HepG2 (cell line): ENCODE measurements around the gene SLC28A1. TPM values are rescaled to one million over a fixed set of nuclear protein-coding genes. Genes with fewer than 3 reads are reported as not detected.

Experiments
- CHCHD3 ChIP-seq: sonication (generic); formaldehyde crosslinking; IDR thresholded peaks from 2 replicates; pipeline ENCODE4 v1.8.0; 2022; ENCODE audit warnings: mild to moderate bottlenecking, missing genetic modification reagents, moderate library complexity
- EP300 ChIP-seq, 3 experiments: sonication (generic) in 1 of 3; formaldehyde crosslinking in 1 of 3; IDR thresholded peaks; 2 replicates each; pipeline versions ENCODE4 v1.5.1 to v1.6.1; 2011 to 2020; ENCODE audit warnings: low read depth in 2 of 3, low read length in 2 of 3, borderline replicate concordance in 1 of 3, improper control_type of control experiment in 1 of 3, mild to moderate bottlenecking in 1 of 3, missing genetic modification reagents in 1 of 3, moderate library complexity in 1 of 3
- FIP1L1 ChIP-seq: fragments of 200-400 bp; formaldehyde crosslinking; IDR thresholded peaks from 2 replicates; pipeline ENCODE4 v1.6.1; 2018; ENCODE audit warnings: low read depth, mild to moderate bottlenecking, low read length, moderate library complexity, borderline replicate concordance; ENCODE audit not compliant: insufficient read depth
- HNRNPH1 ChIP-seq: fragments of 200-400 bp; formaldehyde crosslinking; optimal IDR thresholded peaks from 2 replicates; pipeline ENCODE3; 2017; ENCODE audit warnings: mild to moderate bottlenecking, low read depth, low read length
- MTF2 ChIP-seq: sonication (generic); formaldehyde crosslinking; IDR thresholded peaks from 2 replicates; pipeline ENCODE4 v1.5.0; 2020; ENCODE audit warnings: missing genetic modification reagents, borderline replicate concordance
- RCOR2 ChIP-seq: IDR thresholded peaks from 2 replicates; pipeline ENCODE4 v1.6.1; 2016; ENCODE audit warnings: missing biosample characterization, missing genetic modification reagents
- SMAD9 ChIP-seq: sonication (generic); formaldehyde crosslinking; IDR thresholded peaks from 2 replicates; pipeline ENCODE4 v1.5.1; 2020; ENCODE audit warnings: mild to moderate bottlenecking, missing genetic modification reagents
- SRSF1 ChIP-seq: fragments of 200-400 bp; formaldehyde crosslinking; optimal IDR thresholded peaks from 2 replicates; pipeline ENCODE3; 2017; ENCODE audit warnings: mild to moderate bottlenecking, low read depth, low read length, moderate library complexity
- TBP ChIP-seq: sonication (generic); formaldehyde crosslinking; IDR thresholded peaks from 2 replicates; pipeline ENCODE4 v1.5.0; 2020; ENCODE audit warnings: missing genetic modification reagents
- TFDP1 ChIP-seq: IDR thresholded peaks from 2 replicates; pipeline ENCODE4 v1.6.1; 2016; ENCODE audit warnings: missing compliant biosample characterization, missing genetic modification reagents, borderline replicate concordance
- ZNF124 ChIP-seq: sonication (generic); formaldehyde crosslinking; IDR thresholded peaks from 2 replicates; pipeline ENCODE4 v1.4.0; 2020; ENCODE audit warnings: missing genetic modification reagents
- ZNF138 ChIP-seq: sonication (generic); formaldehyde crosslinking; IDR thresholded peaks from 2 replicates; pipeline ENCODE4 v1.5.0; 2020; ENCODE audit warnings: mild to moderate bottlenecking, low read depth, missing genetic modification reagents
- ZNF234 ChIP-seq: sonication (generic); formaldehyde crosslinking; conservative IDR thresholded peaks from 2 replicates; pipeline ENCODE4 v1.5.1; 2020; ENCODE audit warnings: mild to moderate bottlenecking, missing genetic modification reagents
- ZNF441 ChIP-seq: sonication (generic); formaldehyde crosslinking; IDR thresholded peaks from 2 replicates; pipeline ENCODE4 v1.7.0; 2021; ENCODE audit warnings: missing genetic modification reagents, borderline replicate concordance
- polyA plus RNA-seq, 8 experiments: library from polyadenylated mRNA; depleted of rRNA in 3 of 8; stranded (reverse) in 7 of 8; unstranded in 1 of 8; fragments of >200 nt; fragmentation: Illumina TruSeq in 4 of 8; extraction: Trizol in 4 of 8; gene quantifications; 2 replicates each; pipeline versions ENCODE4 v1.2.1 to v1.2.3, GENCODE V29; 2011 to 2016; ENCODE audit warnings: low read depth in 4 of 8, missing spikeins in 1 of 8, mixed read lengths in 1 of 8; ENCODE audit not compliant: insufficient read depth in 1 of 8
- total RNA-seq, 5 experiments: library from RNA; depleted of rRNA; stranded (reverse); fragments of >200 nt; fragmentation: Illumina TruSeq; extraction: Trizol; gene quantifications; 2 replicates each; pipeline ENCODE4 v1.2.3, GENCODE V29; 2016; ENCODE audit warnings: low read depth in 1 of 5
- TF ChIP-seq, protein P1 (sequence below): sonication (generic); formaldehyde crosslinking; IDR thresholded peaks from 2 replicates; pipeline ENCODE4 v1.5.0; 2020; ENCODE audit warnings: mild to moderate bottlenecking, missing genetic modification reagents, borderline replicate concordance
- TF ChIP-seq, protein P2 (sequence below): sonication (generic); IDR thresholded peaks from 2 replicates; pipeline ENCODE4 v1.6.1; 2016; ENCODE audit warnings: low read depth, borderline replicate concordance

SLC28A1 gene
- total and polyA plus RNA-seq, 2 of the 13 experiments (the other 11 are each of a cell fraction or from before 2014, with no cell fraction given), result 0.31 to 5.8 TPM

DNA sequence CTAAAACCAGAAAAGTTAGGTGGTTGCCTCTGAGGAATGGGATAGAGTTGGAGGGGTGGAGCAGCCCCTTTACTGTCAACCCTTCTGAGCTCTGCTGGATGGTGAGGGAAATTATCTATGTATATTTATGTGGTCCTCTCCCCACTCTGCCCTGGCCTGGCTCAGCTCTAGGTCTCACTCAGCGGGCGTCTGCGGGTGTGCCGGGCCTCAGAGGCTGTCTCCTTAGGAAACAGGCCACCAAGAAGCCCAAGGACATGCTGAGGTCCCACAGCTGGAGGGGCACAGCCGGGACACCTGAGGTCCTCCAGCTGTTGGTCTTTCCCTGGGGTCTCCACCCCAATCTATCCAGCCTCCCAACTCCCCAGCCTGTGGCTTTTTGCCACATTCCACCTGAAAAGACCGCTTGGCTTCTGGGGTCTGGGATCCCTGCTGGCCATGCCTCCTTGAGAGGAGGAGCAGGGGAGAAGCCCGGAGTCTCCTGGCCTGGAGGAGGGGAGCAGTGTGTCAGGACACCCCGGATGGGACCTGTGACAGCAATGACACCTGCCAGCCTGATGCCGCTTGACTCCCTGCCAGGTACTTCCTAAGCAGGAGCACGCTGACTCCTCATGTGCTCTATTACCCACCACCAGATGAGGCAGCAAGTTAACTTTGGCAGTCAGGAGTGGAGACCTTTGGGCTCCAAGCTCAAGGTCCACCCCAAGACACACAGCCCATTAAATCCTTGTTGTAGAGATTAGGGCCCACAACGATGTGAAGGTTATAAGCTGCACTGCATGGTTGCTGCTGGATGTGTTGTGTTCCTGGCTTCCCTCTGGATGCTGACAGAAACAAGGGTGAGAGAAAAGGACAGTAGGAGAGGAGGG lies at the start of gene SLC28A1 (continued):
- TF ChIP-seq, protein P1, sequence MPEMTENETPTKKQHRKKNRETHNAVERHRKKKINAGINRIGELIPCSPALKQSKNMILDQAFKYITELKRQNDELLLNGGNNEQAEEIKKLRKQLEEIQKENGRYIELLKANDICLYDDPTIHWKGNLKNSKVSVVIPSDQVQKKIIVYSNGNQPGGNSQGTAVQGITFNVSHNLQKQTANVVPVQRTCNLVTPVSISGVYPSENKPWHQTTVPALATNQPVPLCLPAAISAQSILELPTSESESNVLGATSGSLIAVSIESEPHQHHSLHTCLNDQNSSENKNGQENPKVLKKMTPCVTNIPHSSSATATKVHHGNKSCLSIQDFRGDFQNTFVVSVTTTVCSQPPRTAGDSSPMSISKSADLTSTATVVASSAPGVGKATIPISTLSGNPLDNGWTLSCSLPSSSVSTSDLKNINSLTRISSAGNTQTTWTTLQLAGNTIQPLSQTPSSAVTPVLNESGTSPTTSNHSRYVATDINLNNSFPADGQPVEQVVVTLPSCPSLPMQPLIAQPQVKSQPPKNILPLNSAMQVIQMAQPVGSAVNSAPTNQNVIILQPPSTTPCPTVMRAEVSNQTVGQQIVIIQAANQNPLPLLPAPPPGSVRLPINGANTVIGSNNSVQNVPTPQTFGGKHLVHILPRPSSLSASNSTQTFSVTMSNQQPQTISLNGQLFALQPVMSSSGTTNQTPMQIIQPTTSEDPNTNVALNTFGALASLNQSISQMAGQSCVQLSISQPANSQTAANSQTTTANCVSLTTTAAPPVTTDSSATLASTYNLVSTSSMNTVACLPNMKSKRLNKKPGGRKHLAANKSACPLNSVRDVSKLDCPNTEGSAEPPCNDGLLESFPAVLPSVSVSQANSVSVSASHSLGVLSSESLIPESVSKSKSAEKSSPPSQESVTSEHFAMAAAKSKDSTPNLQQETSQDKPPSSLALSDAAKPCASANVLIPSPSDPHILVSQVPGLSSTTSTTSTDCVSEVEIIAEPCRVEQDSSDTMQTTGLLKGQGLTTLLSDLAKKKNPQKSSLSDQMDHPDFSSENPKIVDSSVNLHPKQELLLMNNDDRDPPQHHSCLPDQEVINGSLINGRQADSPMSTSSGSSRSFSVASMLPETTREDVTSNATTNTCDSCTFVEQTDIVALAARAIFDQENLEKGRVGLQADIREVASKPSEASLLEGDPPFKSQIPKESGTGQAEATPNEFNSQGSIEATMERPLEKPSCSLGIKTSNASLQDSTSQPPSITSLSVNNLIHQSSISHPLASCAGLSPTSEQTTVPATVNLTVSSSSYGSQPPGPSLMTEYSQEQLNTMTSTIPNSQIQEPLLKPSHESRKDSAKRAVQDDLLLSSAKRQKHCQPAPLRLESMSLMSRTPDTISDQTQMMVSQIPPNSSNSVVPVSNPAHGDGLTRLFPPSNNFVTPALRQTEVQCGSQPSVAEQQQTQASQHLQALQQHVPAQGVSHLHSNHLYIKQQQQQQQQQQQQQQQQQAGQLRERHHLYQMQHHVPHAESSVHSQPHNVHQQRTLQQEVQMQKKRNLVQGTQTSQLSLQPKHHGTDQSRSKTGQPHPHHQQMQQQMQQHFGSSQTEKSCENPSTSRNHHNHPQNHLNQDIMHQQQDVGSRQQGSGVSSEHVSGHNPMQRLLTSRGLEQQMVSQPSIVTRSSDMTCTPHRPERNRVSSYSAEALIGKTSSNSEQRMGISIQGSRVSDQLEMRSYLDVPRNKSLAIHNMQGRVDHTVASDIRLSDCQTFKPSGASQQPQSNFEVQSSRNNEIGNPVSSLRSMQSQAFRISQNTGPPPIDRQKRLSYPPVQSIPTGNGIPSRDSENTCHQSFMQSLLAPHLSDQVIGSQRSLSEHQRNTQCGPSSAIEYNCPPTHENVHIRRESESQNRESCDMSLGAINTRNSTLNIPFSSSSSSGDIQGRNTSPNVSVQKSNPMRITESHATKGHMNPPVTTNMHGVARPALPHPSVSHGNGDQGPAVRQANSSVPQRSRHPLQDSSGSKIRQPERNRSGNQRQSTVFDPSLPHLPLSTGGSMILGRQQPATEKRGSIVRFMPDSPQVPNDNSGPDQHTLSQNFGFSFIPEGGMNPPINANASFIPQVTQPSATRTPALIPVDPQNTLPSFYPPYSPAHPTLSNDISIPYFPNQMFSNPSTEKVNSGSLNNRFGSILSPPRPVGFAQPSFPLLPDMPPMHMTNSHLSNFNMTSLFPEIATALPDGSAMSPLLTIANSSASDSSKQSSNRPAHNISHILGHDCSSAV, result no peak
- TF ChIP-seq ZNF124 (CRISPR knock-in tag) (no peak), EP300 (IDR thresholded peaks at IDR 0.05; ENCODE audit: low read depth in 2 of 2, low read length in 2 of 2) (peak in 1 of 2 experiments; percentile 56; a peak in 2 of 4 replicates), EP300 (CRISPR knock-in tag; IDR thresholded peaks at IDR 0.05; ENCODE audit: borderline replicate concordance) (no peak; the same call in 1 of the 2 replicates), ZNF441 (CRISPR knock-in tag) (0 out of 2 replicates have a peak, but pooled peaks have one; percentile 45), MTF2 (CRISPR knock-in tag) (no peak), TFDP1 (peak; percentile 10; the same call in 1 of the 2 replicates), ZNF234 (CRISPR knock-in tag) (no peak), TBP (CRISPR knock-in tag) (no peak), CHCHD3 (no peak), SMAD9 (CRISPR knock-in tag) (no peak), FIP1L1 (no peak), ZNF138 (CRISPR knock-in tag) (no peak), SRSF1 (no peak), HNRNPH1 (no peak), RCOR2 (no peak)
- TF ChIP-seq, protein P2, sequence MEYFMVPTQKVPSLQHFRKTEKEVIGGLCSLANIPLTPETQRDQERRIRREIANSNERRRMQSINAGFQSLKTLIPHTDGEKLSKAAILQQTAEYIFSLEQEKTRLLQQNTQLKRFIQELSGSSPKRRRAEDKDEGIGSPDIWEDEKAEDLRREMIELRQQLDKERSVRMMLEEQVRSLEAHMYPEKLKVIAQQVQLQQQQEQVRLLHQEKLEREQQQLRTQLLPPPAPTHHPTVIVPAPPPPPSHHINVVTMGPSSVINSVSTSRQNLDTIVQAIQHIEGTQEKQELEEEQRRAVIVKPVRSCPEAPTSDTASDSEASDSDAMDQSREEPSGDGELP, result peak; percentile 51; the same call in 1 of the 2 replicates
